SU-DHL-6 (cell line): ENCODE results near the gene ANGPTL5.

Experiments
- EZH2phosphoT487 ChIP-seq: fragments of 200-600 bp; sonication (generic), shearing (Covaris generic); conservative IDR thresholded peaks from 2 replicates; pipeline ENCODE4 v1.6.1; 2018; ENCODE audit warnings: mild to moderate bottlenecking, antibody characterized with exemption, low read length, moderate library complexity, mixed read lengths
- TF ChIP-seq, protein P1 (sequence below): fragments of 200-600 bp; sonication (generic); IDR thresholded peaks from one replicate; pipeline ENCODE4 v1.5.1; 2017; ENCODE audit warnings: antibody characterized with exemption, mild to moderate bottlenecking, low read length, moderate library complexity; ENCODE audit not compliant: insufficient read depth, poor library complexity, severe bottlenecking

GRCh38 chr11:101915791-101916291 lies 481 bp downstream of the ANGPTL5 start:
- TF ChIP-seq, protein P1, sequence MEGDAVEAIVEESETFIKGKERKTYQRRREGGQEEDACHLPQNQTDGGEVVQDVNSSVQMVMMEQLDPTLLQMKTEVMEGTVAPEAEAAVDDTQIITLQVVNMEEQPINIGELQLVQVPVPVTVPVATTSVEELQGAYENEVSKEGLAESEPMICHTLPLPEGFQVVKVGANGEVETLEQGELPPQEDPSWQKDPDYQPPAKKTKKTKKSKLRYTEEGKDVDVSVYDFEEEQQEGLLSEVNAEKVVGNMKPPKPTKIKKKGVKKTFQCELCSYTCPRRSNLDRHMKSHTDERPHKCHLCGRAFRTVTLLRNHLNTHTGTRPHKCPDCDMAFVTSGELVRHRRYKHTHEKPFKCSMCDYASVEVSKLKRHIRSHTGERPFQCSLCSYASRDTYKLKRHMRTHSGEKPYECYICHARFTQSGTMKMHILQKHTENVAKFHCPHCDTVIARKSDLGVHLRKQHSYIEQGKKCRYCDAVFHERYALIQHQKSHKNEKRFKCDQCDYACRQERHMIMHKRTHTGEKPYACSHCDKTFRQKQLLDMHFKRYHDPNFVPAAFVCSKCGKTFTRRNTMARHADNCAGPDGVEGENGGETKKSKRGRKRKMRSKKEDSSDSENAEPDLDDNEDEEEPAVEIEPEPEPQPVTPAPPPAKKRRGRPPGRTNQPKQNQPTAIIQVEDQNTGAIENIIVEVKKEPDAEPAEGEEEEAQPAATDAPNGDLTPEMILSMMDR = no peak
- TF ChIP-seq EZH2phosphoT487 = no peak
